C4-2B (cell line): Measurements from ENCODE around the gene CYFIP1.

ENCODE experiments used
- CTCF ChIP-seq: fragments of 450-650 bp; conservative IDR thresholded peaks from 2 replicates; pipeline ENCODE4 v1.5.1; 2017; ENCODE audit warnings: mild to moderate bottlenecking
- ZFX ChIP-seq: fragments of 450-650 bp; IDR thresholded peaks from 2 replicates; pipeline ENCODE4 v1.6.1; 2017

GRCh38 chr15:23013681-23014080 is 33.5 kb upstream of the CYFIP1 start:
- TF ChIP-seq CTCF (no peak), ZFX (no peak)
